HG03354 (cell line): ENCODE data around the gene RTN4.

Source experiments
- ATAC-seq: cut with Tn5 transposase; IDR thresholded peaks from one replicate; pipeline ENCODE4 v1.9.1; 2021; ENCODE audit warnings: mild to moderate bottlenecking; ENCODE audit not compliant: unreplicated experiment, poor library complexity, severe bottlenecking

Gene RTN4

DNA sequence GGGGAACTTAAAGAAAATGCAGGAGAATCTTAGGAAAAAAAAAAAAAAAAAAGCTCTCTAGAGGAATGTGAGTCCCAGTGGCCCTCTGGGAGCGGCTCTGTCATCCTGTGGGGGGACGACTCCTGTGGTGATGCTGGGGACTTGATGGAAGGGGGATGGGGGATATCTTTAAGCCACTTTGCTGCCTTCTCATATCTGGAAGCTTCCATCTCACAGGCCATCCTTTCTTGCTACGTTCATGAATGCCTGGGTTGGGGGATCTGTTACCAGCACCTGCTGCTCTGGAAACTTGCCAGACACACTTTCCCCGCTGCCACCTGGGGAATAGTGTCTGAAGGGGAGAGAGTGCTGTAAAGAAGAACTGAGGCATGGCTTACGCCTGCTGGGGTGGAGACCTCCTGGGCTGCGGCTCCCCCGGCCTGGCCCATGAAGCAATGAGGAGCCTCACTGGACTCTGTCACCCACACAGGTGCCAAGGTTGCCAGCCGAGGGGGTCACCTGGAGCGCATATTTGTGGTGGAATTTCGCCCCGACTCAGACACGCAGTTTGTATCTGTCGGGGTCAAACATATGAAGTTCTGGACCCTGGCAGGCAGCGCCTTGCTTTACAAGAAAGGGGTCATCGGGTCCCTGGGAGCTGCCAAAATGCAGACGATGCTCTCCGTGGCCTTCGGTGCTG lies 92.8 kb downstream of the RTN4 start:
- no peak for ATAC-seq

DNA sequence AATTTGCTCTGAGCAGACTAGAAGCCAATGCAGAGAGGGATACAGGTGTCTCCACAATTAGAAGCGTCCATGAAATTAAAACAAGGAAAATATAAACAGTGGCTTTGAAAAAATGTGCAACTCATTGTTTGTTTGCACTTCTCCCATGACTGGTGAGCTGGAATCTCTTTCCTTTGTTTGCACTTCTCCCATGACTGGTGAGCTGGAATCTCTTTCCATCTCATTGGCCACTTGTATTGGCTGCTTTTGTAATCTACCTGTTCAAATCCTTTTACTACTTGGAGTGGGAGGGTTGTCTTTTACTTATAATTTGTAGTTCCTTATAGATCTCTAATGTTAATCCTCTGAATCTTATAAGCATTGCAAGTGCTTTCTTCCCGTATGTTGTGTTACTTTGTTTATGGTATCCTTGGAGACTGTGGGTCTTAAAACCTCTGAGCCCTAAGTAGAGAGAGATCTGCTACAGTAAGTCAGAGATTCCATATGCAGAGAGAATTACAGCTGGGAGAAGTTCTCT lies 94.1 kb downstream of the RTN4 start:
- ATAC-seq: no peak

DNA sequence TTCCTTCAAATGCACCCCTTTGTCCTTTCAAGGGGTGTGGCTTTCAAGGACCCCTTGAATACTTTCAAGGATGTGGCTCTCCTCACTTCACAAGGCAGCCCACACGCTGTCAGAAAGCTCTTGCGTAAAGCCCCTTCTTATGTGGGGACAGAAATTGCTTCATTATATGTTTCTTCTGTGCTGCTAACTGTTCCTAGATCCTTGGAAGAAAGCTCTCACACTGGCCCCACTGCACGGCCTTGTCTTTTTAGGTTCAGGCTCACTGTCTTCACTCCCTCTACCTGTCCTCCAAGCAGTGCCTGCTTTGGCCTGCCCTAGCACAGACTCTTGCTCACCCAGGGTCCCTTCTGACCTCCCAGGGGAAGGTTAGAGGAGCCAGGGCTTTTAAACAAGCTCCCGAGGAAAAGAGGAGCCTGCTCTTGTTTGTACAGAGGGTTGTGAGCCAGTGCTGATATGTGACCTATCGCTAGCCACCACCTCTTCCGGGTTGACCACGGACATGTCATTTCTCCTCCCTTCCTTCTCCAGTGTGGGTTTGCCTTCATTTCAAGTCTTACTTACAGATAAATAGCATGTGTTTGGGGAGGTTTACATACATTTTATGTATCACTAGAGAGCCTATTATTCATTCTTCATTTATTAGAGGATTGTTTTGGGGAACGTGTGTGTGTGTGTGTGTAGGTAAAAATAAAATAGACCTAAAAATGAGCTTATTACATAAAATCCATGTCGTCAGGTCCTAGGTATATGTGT lies 94.7 kb downstream of the RTN4 start:
- no peak for ATAC-seq

DNA sequence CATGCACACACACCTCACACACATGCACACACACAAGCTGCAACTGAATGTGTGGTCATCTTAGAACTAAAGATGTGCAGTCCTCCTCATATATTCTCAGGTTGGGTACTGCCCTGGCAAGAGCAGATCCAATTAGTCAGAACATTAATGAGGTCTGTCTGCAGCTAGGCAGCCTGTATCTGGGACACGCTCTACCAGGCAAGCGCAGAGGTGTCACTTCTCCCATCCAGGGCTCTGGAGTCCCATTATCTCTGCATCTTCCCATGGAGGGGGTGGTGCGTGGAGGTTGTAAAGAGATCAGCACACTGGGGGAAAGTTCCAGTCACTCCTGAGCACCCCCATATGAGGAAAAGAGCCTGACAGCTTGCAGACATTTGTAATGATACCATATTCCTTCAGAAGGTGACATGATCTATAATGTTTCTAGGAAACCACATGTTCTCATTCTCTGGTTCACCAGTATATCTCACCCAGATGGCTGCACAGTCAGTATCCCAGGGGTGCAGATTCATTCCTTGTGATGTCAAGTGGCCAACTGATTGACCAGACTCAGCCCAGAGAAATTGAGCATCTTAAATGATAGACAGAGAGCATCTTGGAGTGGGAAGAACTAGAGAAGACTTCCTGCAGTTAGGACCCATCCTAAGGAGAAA lies 95.4 kb downstream of the RTN4 start:
- no peak for ATAC-seq

DNA sequence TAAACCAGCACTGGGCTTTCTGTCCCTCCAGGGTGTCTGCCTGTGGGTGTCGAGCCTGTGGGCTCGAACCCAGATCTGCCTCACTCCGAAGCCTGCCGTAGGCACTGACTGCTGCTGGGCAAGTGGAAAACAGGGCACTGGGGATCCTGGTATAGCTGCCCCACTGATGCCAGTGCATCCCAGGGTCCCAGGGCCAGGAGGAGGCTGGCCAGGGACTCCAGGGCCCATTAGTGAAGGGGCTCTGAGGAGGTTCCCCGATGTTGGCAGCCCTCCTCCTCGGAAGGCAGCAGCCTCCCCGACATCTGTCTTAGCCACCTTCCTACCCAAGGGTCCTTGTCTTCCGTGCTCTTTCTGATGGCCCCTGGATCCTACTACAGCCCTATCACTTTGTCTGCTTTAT lies 96.1 kb downstream of the RTN4 start:
- no peak for ATAC-seq

DNA sequence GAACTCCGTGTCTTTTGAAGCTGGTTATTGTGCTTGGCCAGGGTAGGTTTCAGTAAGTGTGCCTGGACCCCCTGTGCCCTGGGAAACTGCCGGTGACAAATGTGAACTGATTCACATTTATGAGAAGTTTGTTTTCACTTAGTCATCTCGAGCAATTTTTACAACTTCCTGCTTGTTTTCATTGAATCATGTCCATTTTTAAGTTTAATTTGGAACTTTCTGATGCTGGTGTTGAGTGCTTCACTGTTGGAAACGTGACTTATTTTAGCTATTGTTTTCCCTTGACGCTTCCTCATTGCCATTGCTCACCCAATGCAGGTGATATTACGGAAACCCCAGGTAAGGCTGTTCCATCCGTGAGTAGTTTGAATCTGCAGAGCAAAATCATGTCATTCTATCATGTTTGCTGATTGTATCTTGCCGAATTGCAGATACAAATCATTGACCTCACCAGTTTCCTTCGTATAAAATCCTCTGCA lies 97.2 kb downstream of the RTN4 start:
- no peak for ATAC-seq

DNA sequence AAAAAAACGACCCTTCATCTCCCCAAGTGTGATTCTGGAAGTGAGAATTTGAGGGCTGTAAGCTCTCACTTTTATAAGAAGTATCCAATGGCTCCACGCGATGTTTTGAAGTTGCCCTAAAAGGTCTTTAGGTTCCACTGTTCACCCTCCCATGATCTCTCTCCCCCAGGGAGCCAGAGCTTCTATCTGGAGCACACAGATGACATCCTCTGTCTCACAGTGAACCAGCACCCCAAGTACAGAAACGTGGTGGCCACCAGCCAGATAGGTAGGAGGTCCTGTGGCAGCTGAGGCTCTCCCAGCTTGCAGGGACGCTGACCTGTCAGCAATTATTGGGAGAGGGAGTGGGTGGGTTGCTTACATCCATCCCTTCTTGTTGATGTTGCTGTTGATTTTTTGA lies 97.8 kb downstream of the RTN4 start:
- no peak for ATAC-seq

DNA sequence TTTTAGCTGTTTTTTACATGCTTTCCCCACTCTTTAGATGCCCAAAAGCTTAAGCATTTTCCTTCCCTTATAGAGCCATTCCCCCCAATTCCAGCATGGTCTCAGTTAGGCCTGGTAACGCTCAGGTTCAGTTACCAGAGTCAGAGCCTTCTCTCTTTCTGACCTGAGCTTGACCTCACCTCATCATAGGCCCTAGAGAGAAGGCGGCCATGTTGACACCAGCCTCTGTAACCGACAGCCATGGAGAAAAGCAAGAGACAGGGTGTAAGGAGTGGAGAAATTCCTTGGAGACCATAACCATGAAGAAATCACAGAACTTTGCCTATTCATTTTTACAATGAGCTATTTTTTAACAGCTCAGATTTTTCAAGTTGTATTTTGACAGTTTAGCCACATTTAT lies 99.4 kb downstream of the RTN4 start:
- ATAC-seq: no peak

DNA sequence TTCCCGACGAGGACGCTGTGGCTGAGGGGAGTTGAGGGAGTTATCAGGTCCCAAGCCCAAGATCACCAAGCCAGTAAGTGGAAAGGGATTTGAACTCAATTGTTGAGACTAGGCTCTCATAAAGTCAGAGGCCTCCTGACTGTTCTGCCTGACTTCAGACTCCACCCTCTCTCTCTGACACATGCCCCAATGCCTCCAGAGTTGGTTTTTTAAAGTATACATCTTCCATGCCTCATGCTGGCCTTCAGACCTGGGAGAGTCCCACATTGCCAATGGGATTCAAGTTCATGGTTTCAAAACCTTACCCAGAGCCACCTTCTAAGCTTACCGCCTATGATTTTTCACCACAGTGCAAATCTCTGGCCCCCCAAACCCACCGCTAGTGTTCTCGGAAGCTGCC lies 100.8 kb downstream of the RTN4 start:
- no peak for ATAC-seq

DNA sequence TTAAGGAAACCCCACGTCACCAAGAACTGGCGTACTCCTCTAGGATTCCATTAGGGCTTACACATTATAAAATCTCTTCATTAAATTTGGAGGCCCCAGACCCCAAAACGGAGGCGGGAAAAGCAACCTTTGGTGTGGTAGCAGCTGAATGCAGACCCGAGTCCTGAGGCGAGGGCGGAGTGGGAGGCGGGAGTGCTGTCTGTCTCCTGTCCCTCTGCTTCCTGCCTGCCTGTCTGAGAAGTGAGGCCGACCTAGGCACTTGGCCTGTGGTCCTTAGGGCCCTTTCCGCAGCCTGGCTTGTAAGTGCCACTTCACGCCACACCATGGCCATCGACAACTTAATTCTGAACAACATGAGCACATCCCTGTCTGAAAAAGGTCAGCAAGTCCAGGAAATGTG lies 102.1 kb downstream of the RTN4 start:
- no peak for ATAC-seq

DNA sequence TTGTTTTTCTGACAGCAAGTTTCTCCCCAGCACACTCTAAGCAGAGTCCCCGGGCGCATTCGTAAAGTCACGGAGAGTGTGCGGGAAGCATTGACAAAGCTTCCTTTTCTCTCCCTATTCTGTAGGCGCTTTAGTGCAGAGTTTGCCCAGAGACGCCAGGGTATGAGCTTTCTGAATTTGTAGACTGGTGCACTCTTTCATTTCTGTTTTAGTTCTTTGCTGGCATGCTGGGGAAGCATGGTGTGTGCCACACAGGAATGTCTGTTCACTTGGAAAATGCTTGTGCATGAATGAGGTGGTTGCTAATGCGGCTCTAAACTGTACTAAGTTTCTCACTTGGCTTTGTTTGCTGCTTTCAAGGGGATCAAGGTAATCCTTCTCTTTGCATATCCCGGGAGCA lies 102.6 kb downstream of the RTN4 start:
- no peak for ATAC-seq

DNA sequence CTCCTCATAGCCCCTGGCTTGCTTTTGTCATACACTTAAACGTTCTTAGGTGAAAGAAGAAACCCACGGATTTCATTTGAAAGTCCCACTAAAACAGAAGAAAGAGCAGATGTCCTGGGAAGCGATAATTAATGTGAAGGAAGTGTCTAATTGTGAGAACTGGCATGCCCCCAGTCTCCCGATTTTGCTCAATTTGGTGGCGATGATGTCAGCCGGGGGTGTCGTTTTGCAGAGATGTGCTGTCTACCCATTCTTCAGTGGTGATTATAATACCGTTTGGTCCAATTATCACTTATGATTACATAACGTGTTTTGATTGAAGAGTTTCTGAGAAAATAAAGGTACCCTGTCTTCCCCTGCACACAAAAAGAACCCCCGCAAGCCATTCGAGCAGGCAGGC lies 103.1 kb downstream of the RTN4 start:
- ATAC-seq: no peak

DNA sequence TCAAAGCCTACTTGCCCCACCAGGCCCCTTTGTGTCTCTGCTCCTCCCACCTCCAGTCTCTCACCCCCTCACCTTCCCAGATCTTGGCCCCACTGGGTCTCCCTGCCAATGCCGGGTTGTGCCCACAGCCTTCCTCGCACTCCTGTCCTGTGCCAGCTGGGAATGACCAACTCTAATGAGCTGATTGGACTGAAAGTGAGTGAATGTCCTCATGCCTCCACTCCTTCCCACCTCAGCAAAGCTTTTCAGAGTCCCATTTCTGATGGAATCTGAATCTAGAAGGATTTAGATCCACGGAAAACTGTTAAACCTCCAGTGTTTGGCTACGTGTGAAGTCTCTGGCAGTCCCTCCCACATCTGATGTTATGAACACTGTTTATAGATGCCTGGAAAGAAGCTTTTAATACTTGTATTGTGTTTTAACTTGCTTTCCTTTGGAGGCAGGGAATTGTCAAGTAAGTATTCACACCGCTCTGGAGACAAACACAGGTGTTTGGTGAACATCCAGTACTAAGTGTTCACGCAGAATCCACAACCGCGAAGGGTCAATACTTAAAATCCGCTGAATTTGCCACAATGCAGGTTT lies 103.9 kb downstream of the RTN4 start:
- ATAC-seq: no peak

DNA sequence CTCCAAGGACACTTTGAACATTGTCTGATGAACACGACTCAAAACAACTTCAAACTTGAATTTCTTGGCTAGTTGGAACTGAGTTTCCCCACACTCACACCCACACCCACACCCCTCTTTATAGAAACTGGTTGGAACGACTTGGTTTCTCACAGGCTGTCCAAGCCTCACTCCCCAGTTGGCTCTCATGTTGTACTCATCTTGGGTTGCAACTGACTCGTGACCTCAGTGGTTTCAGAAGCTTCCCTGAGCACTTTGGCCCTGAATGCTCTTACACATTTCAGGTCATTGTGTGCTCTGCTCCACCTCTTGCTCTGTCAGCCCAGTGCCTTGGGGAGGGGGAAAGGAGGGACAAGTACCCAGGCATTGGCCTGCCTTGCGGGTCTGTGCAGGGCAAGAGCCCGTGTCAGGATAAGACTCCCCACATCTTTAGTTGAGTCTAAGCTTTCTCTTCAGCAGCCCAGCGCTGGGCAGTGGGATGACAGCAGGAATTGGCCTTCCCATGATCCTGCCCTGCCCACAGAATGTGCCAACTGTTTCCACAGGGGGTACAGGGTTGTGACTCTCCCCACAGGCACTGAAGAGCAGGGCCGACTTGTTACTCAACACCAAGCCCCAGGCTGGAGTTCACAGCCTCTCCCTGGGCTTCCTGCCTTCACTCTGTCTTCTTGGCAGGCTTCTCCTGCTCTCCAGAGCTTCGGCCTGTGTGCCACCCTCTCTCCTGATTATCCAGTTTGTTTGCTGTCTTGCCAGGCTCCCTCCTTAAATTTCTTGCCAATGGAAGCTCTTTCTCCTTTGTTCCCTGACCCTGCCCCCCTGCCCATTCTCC lies 104.6 kb downstream of the RTN4 start:
- no peak for ATAC-seq

DNA sequence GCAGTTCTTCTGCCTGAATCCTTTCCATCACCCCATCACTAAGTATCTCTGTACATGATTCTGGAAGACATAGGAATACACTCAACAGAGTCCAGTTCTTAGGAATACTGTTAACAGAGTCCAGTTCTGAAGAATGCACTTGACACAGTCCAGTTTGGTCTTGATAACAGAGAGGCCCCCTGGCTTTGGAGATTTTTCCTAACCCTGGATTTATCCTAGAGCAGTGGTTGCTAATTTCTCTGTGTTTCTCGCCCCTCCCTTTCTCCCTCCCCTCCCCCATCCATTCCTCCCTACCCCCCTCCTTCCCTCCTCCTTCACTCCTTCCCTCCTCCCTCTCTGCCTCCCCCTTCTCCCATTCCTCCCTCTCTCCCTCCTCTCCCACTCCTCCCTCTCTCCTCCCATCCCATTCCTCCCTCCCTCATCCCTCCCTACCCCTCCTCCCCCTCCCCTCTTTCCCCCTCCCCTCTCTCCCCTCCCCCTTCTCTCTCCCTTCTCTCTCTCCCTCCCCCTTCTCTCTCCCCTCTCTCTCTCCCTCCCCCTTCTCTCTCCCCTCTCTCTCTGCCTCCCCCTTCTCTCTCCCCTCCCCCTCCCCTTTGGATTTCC lies 105.4 kb downstream of the RTN4 start:
- ATAC-seq: no peak

DNA sequence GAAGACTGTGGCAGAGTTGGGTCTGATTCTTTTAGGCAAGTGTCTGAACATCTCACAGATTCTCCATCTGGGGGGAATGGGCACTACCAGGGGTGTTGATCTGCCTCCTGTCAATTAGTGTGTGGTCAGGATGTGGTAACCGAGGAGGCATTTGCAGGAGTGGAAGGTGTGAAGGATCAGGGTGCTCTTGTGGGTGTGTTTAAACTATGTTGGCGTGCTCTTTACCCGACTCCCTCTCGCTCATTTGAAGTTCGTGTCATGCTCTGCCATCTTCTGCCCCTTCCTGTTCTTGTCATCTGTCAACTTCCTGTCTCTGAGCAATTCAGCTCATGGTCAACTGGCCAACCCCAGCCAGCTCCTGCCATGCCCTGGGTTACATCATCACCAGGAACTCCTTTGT lies 107.9 kb downstream of the RTN4 start:
- no peak for ATAC-seq

DNA sequence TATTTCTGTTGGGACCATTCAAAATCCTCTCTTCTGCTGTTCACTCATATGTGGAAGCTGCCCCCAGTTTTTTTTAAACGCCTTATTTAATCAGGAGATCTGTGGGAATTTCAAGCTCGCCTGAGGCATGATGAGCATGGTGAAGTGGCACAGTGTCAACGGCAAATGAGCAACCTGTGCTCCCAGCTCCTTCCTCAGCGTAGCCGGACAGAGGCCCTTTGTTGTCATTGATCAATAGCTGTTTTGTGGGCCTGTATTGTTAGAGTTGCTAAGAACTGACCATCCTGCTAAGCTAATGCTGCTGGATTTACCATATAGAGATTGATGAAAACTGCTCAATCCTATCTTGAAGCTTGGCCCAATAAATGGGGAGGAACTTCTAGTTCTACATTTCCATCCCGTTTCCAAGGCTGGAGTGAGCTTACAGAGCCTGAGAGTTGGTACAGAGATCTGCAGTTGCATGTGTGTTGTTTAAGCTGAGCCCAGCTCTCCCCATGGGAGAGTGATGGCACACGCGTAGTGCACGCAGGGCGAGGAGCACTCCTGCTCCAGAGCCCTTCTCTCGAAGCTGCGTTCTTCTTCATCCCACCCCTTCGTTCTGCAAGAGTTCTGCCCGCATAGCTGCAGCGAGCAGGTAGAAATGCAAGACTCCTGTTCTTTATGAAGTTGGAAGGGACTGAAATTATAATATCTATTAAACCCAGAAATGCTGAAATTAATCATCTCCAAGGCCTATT lies 108.8 kb downstream of the RTN4 start:
- ATAC-seq: no peak

DNA sequence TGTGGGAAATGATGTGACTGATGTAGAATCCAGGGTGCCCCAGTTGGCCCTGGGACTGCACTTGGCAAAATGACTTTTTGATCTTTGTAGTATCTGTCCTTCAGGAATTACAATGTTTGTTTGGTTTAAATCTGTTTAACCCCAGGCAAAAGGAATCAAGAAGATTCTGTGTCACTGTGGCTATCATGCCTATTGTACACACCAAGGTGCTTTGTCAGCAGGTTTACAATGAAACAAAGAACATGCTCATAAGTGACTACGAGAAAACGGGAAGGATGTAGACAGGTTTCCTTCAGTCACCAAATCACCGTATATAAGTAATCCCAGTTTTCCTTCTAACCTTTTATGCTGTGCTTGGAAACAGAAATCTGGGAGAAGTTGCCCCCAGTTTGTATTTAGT lies 109.5 kb downstream of the RTN4 start:
- ATAC-seq: no peak
